Measurements from ENCODE around the gene CPT1A.
A peak's percentile ranks its signal among the peaks of the same experiment; 100 is the strongest.
"Not testable (repeated sequence)": the region's sequence is repeated elsewhere in the genome, so short reads cannot be mapped to it uniquely, and the experiment has no call there.

CPT1A gene

GRCh38 chr11:68841718-68842426 lies at the start of gene CPT1A:
Gene CPT1A, minus strand, starts transcription at chr11:68841916. Its CDS starts 26,442 bp downstream, at chr11:68815474.
- DNase-seq (ENCODE audit: low spot score), result no peak

- DNase-seq (ENCODE audit: low spot score), result peak; percentile 56
Observed at GRCh38 chr11:68890490-68891231, 48.9 kb upstream of the CPT1A start.

- no peak for DNase-seq (ENCODE audit: low spot score)
Observed at GRCh38 chr11:68889948-68890446, 48.3 kb upstream of the CPT1A start.

GRCh38 chr11:68884827-68885226 lies 43.1 kb upstream of the CPT1A start:
- not testable (repeated sequence) for DNase-seq (ENCODE audit: low spot score)

- no peak for DNase-seq (ENCODE audit: low spot score)
Observed at GRCh38 chr11:68882391-68882790, 40.7 kb upstream of the CPT1A start.

- no peak for DNase-seq (ENCODE audit: low spot score)
Observed at GRCh38 chr11:68881320-68881719, 39.6 kb upstream of the CPT1A start.

GRCh38 chr11:68880851-68881250 lies 39.1 kb upstream of the CPT1A start:
- no peak for DNase-seq (ENCODE audit: low spot score)

- no peak for DNase-seq (ENCODE audit: low spot score)
Observed at GRCh38 chr11:68878022-68878421, 36.3 kb upstream of the CPT1A start.

- DNase-seq (ENCODE audit: low spot score), result no peak
Observed at GRCh38 chr11:68872216-68873003, 30.7 kb upstream of the CPT1A start.

- no peak for DNase-seq (ENCODE audit: low spot score)
Observed at GRCh38 chr11:68870470-68870869, 28.8 kb upstream of the CPT1A start.

GRCh38 chr11:68868221-68868835 lies 26.6 kb upstream of the CPT1A start:
- DNase-seq (ENCODE audit: low spot score), result no peak

- DNase-seq (ENCODE audit: low spot score), result no peak
Observed at GRCh38 chr11:68867066-68867465, 25.4 kb upstream of the CPT1A start.

- no peak for DNase-seq (ENCODE audit: low spot score)
Observed at GRCh38 chr11:68865241-68865640, 23.5 kb upstream of the CPT1A start.

- no peak for DNase-seq (ENCODE audit: low spot score)
Observed at GRCh38 chr11:68863553-68864265, 22.0 kb upstream of the CPT1A start.

GRCh38 chr11:68862421-68862820 lies 20.7 kb upstream of the CPT1A start:
- no peak for DNase-seq (ENCODE audit: low spot score)

GRCh38 chr11:68859123-68859522 lies 17.4 kb upstream of the CPT1A start:
- DNase-seq (ENCODE audit: low spot score), result no peak

GRCh38 chr11:68857037-68857586 lies 15.4 kb upstream of the CPT1A start:
- no peak for DNase-seq (ENCODE audit: low spot score)

GRCh38 chr11:68856425-68857030 lies 14.8 kb upstream of the CPT1A start:
- not testable (repeated sequence) for DNase-seq (ENCODE audit: low spot score)

GRCh38 chr11:68855205-68855981 lies 13.7 kb upstream of the CPT1A start:
- no peak for DNase-seq (ENCODE audit: low spot score)

Data from putamen (tissue), 1 donor.